Karpas-422 (cell line): ENCODE data around the gene TIMP3. TPM values are rescaled to one million over a fixed set of nuclear protein-coding genes. Genes with fewer than 3 reads are reported as not detected.

Source experiments
- DNase-seq: peaks from one replicate; pipeline ENCODE4 v3.0.0-alpha.2; 2015
- H2AFZ ChIP-seq: fragments of 200-600 bp; sonication (generic); 2 replicates; pipeline ENCODE4 v1.6.1; 2014; ENCODE audit warnings: antibody characterized with exemption, low read length, mixed read lengths
- H3K27ac ChIP-seq: fragments of 200-600 bp; sonication (generic); 2 replicates; pipeline ENCODE4 v1.5.1; 2014; ENCODE audit warnings: mild to moderate bottlenecking, low read length, moderate library complexity
- H3K27me3 ChIP-seq: fragments of 200-600 bp; sonication (generic); 2 replicates; pipeline ENCODE4 v1.6.1; 2014; ENCODE audit warnings: low read length, mixed read lengths
- H3K36me3 ChIP-seq: fragments of 200-600 bp; sonication (generic); 2 replicates; pipeline ENCODE4 v1.6.1; 2014; ENCODE audit warnings: low read length, mixed read lengths; ENCODE audit not compliant: insufficient read depth
- H3K4me1 ChIP-seq: fragments of 200-600 bp; sonication (generic); 2 replicates; pipeline ENCODE4 v1.6.1; 2014; ENCODE audit warnings: mild to moderate bottlenecking, low read length, mixed read lengths
- H3K4me2 ChIP-seq: fragments of 200-600 bp; sonication (generic); 2 replicates; pipeline ENCODE4 v1.6.1; 2014; ENCODE audit warnings: low read length, low read depth, mild to moderate bottlenecking; ENCODE audit not compliant: poor library complexity, severe bottlenecking
- H3K4me3 ChIP-seq: fragments of 200-600 bp; sonication (generic); 2 replicates; pipeline ENCODE4 v1.5.1; 2014; ENCODE audit warnings: mild to moderate bottlenecking, antibody characterized with exemption, low read length, mixed read lengths
- H3K79me2 ChIP-seq: fragments of 200-600 bp; sonication (generic); 2 replicates; pipeline ENCODE4 v1.6.1; 2014; ENCODE audit warnings: mild to moderate bottlenecking, low read length, mixed read lengths
- H3K9ac ChIP-seq: fragments of 200-600 bp; sonication (generic); 2 replicates; pipeline ENCODE4 v1.6.0; 2014; ENCODE audit warnings: low read length
- H3K9me2 ChIP-seq: fragments of 200-600 bp; sonication (generic), shearing (Covaris generic); replicated peaks from 2 replicates; pipeline ENCODE4 v1.6.0; 2014; ENCODE audit warnings: mild to moderate bottlenecking, low read length, moderate library complexity; ENCODE audit not compliant: insufficient read depth
- H3K9me3 ChIP-seq: fragments of 300-700, 200-600 bp; sonication (generic); 2 replicates; pipeline ENCODE4 v1.6.1; 2014; ENCODE audit warnings: low read length, mixed read lengths
- H4K20me1 ChIP-seq: fragments of 200-600 bp; sonication (generic); 2 replicates; pipeline ENCODE4 v1.6.1; 2014; ENCODE audit warnings: mild to moderate bottlenecking, antibody characterized with exemption, low read length, low read depth; ENCODE audit not compliant: insufficient read depth
- total RNA-seq: library from RNA; depleted of rRNA; stranded (reverse); fragments of >200 nt; shearing (Covaris generic); gene quantifications from 2 replicates; pipeline ENCODE4 v1.2.3, GENCODE V29; 2014; ENCODE audit warnings: low replicate concordance

The TIMP3 gene
- total RNA-seq, 1 experiment from 2014 or later, result not detected

DNA sequence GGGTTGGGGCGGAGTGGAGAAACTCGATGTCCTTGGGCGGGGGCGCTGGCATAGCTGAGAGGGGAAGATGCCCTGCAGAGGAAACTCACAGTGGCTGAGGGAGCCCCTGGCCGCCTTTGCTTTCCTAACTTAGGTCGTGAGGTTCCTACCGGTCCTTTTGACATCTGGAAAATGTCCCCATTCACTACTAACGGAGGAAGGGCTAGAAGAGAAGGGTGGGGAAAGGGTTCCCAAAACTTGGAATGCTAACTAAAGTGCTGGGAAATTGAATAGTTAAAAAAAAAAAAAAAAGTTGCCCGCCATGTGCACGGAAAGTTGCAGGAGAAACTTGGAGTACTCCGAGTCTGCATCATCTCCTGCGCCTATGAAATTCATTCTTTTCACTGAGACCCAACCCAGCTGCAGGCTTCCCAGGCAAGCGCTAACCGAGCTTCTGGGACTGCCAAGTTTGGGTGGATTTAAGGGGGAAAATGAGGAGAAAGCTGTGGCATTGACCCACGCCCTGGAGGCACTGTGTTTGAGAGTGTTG, 796 bp downstream of the TIMP3 start:
- no peak overlapping the region for H3K9ac ChIP-seq
- H3K9me3 ChIP-seq, result no peaks in the 10 kb centered on the region
- no peaks in the 10 kb centered on the region for H3K4me1 ChIP-seq
- no peak overlapping the region for H2AFZ ChIP-seq
- no peak overlapping the region for H3K4me3 ChIP-seq
- no peaks in the 10 kb centered on the region for H3K79me2 ChIP-seq
- no peaks in the 10 kb centered on the region for H3K9me2 ChIP-seq
- H4K20me1 ChIP-seq, result no peaks in the 10 kb centered on the region
- no peak overlapping the region for H3K4me2 ChIP-seq
- no peaks in the 10 kb centered on the region for H3K27me3 ChIP-seq
- no peaks in the 10 kb centered on the region for H3K36me3 ChIP-seq
- DNase-seq, result no peak
- no peak overlapping the region for H3K27ac ChIP-seq

DNA sequence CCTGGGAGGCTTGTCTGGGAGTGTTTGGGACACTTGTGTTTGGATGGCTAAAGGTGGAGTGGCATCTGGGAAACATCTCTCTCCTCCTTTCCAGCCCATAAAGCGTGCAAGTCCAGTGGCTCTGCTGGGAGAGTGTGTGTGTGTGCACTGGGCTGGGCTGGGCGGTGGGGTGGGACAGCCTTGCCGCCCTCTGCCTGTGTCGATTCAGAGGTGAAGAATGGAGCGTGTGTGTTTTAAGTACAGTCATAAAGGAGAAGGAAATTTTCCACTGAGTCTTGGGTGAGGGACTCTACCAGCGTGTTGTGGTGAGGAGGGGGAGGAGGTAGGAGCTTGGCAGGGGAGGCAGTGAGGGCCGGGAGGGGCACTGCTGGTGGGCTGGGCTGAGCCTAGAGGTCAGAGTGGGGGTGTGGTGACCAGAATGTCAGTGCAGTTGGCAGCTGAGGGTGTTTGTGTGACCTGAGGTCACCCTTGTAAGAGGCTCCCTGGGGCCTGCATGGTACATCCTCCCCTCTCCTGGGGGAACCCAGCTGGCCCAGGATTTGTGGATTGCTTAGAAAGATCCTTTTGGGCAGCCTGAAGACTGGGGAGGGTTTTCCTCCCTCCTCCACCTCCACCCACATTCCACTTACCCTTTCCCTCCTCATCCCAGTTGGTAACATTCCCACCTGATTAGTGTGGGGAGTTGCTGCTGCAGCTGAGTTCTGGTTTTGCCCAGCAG, 1.7 kb downstream of the TIMP3 start:
- H3K27ac ChIP-seq, result no peak overlapping the region
- no peaks in the 10 kb centered on the region for H3K9me3 ChIP-seq
- H3K36me3 ChIP-seq, result no peaks in the 10 kb centered on the region
- DNase-seq, result no peak
- H3K4me1 ChIP-seq, result no peaks in the 10 kb centered on the region
- H3K9ac ChIP-seq, result no peak overlapping the region
- no peak overlapping the region for H2AFZ ChIP-seq
- H4K20me1 ChIP-seq, result no peaks in the 10 kb centered on the region
- no peaks in the 10 kb centered on the region for H3K9me2 ChIP-seq
- no peak overlapping the region for H3K4me2 ChIP-seq
- no peaks in the 10 kb centered on the region for H3K79me2 ChIP-seq
- no peak overlapping the region for H3K4me3 ChIP-seq
- H3K27me3 ChIP-seq, result no peaks in the 10 kb centered on the region

DNA sequence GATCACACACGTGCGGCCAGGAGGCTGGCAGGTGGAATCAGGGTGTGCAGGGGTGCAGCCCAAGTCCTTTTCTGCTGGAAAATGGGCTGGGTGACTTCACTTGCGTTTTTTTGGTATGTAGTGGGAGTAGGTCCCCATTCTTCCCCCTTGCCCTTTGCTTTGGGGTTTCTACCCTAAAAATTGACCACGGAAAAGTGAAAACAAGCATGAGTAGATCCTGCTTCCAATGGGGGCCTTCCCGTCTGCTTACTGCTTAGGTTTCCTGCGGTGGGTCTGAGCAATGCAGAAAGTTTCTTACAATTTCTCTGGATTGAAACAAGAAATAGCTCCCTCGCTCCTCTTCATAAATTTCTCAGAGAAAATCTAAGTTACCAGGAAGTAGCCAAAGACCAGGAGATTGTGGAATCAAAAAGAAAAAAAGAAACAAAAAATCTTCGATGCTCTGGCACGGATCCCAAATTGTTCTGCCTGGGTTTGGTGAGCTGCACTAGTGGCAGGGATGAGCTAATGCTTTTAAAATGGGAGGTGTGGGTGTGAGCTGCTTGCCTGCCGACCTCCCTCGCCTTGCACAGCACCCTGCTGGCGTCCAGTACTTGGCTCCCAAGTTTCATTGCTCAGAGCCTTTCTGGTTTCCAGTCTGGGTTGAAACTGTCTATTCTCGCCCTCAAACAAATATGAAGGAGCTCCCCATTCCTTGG, 2.4 kb downstream of the TIMP3 start:
- no peak overlapping the region for H2AFZ ChIP-seq
- H4K20me1 ChIP-seq, result no peaks in the 10 kb centered on the region
- H3K27ac ChIP-seq, result no peak overlapping the region
- H3K27me3 ChIP-seq, result no peaks in the 10 kb centered on the region
- no peaks in the 10 kb centered on the region for H3K36me3 ChIP-seq
- no peaks in the 10 kb centered on the region for H3K4me1 ChIP-seq
- no peak for DNase-seq
- no peak overlapping the region for H3K4me2 ChIP-seq
- no peak overlapping the region for H3K9ac ChIP-seq
- H3K9me3 ChIP-seq, result no peaks in the 10 kb centered on the region
- H3K4me3 ChIP-seq, result no peak overlapping the region
- no peaks in the 10 kb centered on the region for H3K9me2 ChIP-seq
- no peaks in the 10 kb centered on the region for H3K79me2 ChIP-seq

DNA sequence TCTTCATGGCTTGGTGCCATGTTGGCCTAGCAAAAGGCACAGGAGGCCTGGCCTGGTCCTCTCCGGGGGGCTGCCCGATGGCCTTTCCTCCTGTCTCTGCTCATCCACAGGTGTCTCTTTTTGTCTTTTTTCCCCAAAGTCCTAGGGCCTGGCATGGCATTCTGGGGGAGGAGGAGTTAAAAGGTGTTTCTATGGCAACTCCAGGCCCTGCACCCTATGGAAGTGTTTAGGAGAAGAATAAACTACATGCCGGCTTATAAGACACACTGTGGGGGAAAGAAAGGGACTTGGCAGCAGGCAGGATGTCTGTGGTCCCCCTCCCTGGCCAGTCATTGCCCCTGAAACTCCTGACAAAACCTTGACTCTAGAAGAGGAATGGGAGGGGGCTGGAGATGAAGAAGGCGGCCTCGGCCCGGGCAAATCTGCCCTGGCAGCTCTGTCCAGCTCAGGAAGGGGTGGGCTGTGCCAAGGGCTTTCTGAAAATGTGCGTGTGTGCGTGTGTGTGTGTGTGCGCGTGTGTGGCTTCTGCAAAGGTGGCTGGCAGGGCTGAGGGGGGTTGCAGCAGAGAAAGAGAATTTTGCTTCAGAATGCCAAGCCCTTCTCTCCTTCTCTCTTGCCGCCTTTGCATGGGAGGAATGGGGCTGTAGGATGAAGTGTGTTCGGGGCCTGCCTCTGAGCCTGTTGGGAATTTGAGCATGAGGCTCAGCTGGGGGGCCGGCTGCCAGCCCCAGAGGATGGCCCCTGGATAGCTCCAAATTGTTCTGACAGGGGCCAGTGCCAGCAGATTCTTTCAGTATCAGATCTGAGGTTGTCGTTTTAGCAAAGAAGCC, 3.2 kb downstream of the TIMP3 start:
- no peak overlapping the region for H3K4me2 ChIP-seq

DNA sequence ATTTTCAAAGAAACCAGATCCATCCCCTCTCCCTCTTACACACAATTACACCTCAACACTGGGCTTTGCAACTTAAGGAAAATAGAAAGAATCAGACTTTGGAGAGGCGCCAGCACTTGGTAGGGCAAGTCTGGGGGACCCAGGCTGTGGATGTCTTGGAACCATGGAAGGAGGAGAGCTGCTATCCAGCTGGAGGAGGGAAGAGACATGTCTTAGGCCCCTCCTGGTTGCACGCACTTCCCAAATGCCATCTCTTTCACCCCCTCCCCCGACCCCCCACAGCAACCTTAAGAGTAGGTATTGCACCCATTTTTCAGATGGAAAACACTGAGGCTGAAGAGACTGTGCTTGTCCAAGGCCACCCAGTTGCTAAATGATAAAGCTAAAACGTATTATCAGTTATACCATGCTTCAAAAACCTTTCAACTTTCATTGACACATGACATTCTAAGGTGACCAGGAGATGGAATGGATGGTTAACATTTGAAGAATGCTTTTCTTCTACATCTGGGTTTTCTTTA, 3.9 kb downstream of the TIMP3 start:
- Histone ChIP-seq H3K4me2 (no peak overlapping the region), H3K27ac (no peak overlapping the region), H3K79me2 (no peaks in the 10 kb centered on the region), H2AFZ (no peak overlapping the region), H3K9me3 (no peaks in the 10 kb centered on the region), H3K36me3 (no peaks in the 10 kb centered on the region), H3K27me3 (no peaks in the 10 kb centered on the region), H3K4me1 (no peaks in the 10 kb centered on the region), H3K9me2 (no peaks in the 10 kb centered on the region), H3K9ac (no peak overlapping the region), H3K4me3 (no peak overlapping the region), H4K20me1 (no peaks in the 10 kb centered on the region)
- no peak for DNase-seq

More for the DNA sequence above, 3.2 kb downstream of the TIMP3 start:
- DNase-seq, result no peak
- Histone ChIP-seq H3K9ac (no peak overlapping the region), H4K20me1 (no peaks in the 10 kb centered on the region), H3K79me2 (no peaks in the 10 kb centered on the region), H3K9me3 (no peaks in the 10 kb centered on the region), H3K4me1 (no peaks in the 10 kb centered on the region), H3K9me2 (no peaks in the 10 kb centered on the region), H3K4me3 (no peak overlapping the region), H3K36me3 (no peaks in the 10 kb centered on the region), H3K27me3 (no peaks in the 10 kb centered on the region), H2AFZ (no peak overlapping the region), H3K27ac (no peak overlapping the region)

DNA sequence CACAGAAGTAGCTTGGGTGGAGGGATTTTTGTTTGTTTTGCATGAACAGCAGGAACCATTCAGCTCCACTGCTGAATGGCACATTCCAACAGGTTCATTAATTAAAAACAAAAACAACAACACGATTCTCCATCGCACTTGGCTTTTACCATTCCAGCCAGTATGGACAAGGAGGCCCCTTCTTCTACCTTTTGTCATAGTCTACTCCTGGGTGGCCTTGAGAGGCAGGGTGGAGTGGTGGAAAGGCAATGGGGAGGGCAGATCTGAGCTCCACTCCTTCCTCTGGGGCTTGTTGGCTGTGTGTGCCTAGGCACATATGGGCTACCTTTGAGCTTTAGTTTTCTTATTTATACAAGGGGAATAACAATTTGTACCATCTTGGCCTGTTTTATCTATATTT, 4.8 kb downstream of the TIMP3 start:
- no peaks in the 10 kb centered on the region for H3K36me3 ChIP-seq
- no peak for DNase-seq
- H3K4me1 ChIP-seq, result no peaks in the 10 kb centered on the region
- H3K4me3 ChIP-seq, result no peak overlapping the region
- H3K9ac ChIP-seq, result no peak overlapping the region
- no peaks in the 10 kb centered on the region for H3K9me3 ChIP-seq
- no peak overlapping the region for H2AFZ ChIP-seq
- H3K9me2 ChIP-seq, result no peaks in the 10 kb centered on the region
- H3K27me3 ChIP-seq, result no peaks in the 10 kb centered on the region
- H4K20me1 ChIP-seq, result no peaks in the 10 kb centered on the region
- no peak overlapping the region for H3K27ac ChIP-seq
- no peak overlapping the region for H3K4me2 ChIP-seq
- H3K79me2 ChIP-seq, result no peaks in the 10 kb centered on the region

DNA sequence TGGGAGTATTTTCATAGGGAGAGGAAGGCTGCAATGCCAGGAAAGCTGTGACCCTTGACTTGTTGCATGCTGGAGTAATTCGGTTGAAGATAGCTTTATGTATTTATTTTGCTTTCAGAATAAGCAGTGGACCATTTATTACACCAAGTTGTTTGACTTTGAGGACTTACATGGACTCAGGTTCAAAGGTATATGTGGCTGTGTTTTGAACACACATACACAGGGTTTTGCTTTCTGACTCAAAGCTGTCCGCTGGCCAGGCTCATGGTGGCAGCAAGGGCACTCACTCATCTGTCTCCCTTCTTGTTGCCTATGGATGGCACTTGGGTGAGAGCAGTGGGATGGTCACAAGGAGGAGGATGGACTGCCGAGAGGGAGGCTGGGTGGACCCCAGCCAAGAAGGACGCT, 6.5 kb downstream of the TIMP3 start:
- no peak for DNase-seq
- Histone ChIP-seq H3K27me3 (no peaks in the 10 kb centered on the region), H3K9me2 (no peaks in the 10 kb centered on the region), H3K9ac (no peak overlapping the region), H3K27ac (no peak overlapping the region), H4K20me1 (no peaks in the 10 kb centered on the region), H3K4me3 (no peak overlapping the region), H3K9me3 (no peaks in the 10 kb centered on the region), H2AFZ (no peak overlapping the region), H3K79me2 (no peaks in the 10 kb centered on the region), H3K4me2 (no peak overlapping the region), H3K4me1 (no peaks in the 10 kb centered on the region), H3K36me3 (no peaks in the 10 kb centered on the region)
